Heart left ventricle (tissue), 16 donors: Measurements from ENCODE around the gene COG2. TPM values are rescaled to one million over a fixed set of nuclear protein-coding genes. Genes with fewer than 3 reads are reported as not detected.

Source experiments
- ATAC-seq, 4 donors: fragments of 200-7000 bp; cut with Tn5 transposase; one replicate each; pipeline ENCODE4 v1.9.1; 2020 to 2022; ENCODE audit warnings: moderate library complexity in 4 of 4, mild to moderate bottlenecking in 3 of 4, moderate number of reproducible peaks in 1 of 4
- DNase-seq, 5 donors: peaks; one replicate each; pipeline ENCODE4 v3.0.0-alpha.2; 2020
- H3K27ac ChIP-seq, 12 donors: fragments of 200-600 bp; sonication (generic) in 4 of 12; one replicate each; pipeline versions ENCODE4 v1.5.0 to v1.8.0; 2016 to 2022; ENCODE audit warnings: mild to moderate bottlenecking in 2 of 12
- H3K27me3 ChIP-seq, 9 donors: fragments of 200-600 bp; sonication (generic) in 2 of 9; one replicate each; pipeline versions ENCODE4 v1.5.1 to v1.8.0; 2016 to 2022; ENCODE audit warnings: mild to moderate bottlenecking in 3 of 9
- H3K36me3 ChIP-seq, 9 donors: fragments of 200-600 bp; sonication (generic) in 2 of 9; one replicate each; pipeline versions ENCODE4 v1.5.0 to v1.8.0; 2018 to 2022; ENCODE audit warnings: mild to moderate bottlenecking in 2 of 9
- H3K4me1 ChIP-seq, 12 donors: fragments of 200-600 bp; sonication (generic) in 4 of 12; one replicate each; pipeline versions ENCODE4 v1.5.0 to v1.8.0; 2016 to 2022; ENCODE audit warnings: mild to moderate bottlenecking in 3 of 12
- H3K4me3 ChIP-seq, 12 donors: fragments of 200-600 bp; sonication (generic) in 4 of 12; one replicate each; pipeline versions ENCODE4 v1.5.0 to v1.8.0; 2017 to 2022; ENCODE audit warnings: mild to moderate bottlenecking in 9 of 12, moderate library complexity in 4 of 12
- H3K9me3 ChIP-seq, 12 donors: fragments of 200-600 bp; sonication (generic) in 4 of 12; one replicate each; pipeline versions ENCODE4 v1.5.0 to v1.8.0; 2016 to 2022; ENCODE audit warnings: mild to moderate bottlenecking in 1 of 12
- CTCF ChIP-seq, 12 donors: fragments of 200-600 bp; sonication (generic) in 4 of 12; IDR thresholded peaks; one replicate each; pipeline versions ENCODE4 v1.5.0 to v1.8.0; 2018 to 2022; ENCODE audit warnings: antibody characterized with exemption in 12 of 12, mild to moderate bottlenecking in 5 of 12
- POLR2A ChIP-seq, 2 donors: fragments of 450-650 bp; IDR thresholded peaks; one replicate each; pipeline ENCODE4 v1.6.1; 2017; ENCODE audit warnings: antibody characterized with exemption in 2 of 2, mild to moderate bottlenecking in 2 of 2, moderate library complexity in 2 of 2
- WGBS, 4 donors: extraction: QIAGEN DNeasy Blood & Tissue Kit in 2 of 4; methylation state at CpG; one replicate each; pipeline versions ENCODE4 v1.1.5 to v1.1.7; 2013 to 2018; 5-methylcytosine and 5-hydroxymethylcytosine counted together
- intact Hi-C, 10 donors: fragments of 100-400 bp; cut with DNase I; formaldehyde crosslinking; loops; one replicate each; pipeline versions ENCODE4 v1.11.1 to v1.14.2; 2022
- polyA plus RNA-seq, 2 donors: library from polyadenylated mRNA; stranded (reverse); fragments of 200-250 nt; gene quantifications; one replicate each; pipeline ENCODE4 v1.2.3, GENCODE V29; 2013
- total RNA-seq, 9 donors: library from RNA; depleted of rRNA in 2 of 9; stranded (reverse); fragments of >200 nt in 2 of 9; fragmentation: NEBNext Ultra II Directional in 3 of 9; extraction: Animal tissue kit (Norgen Biotek cat#: 25700) in 3 of 9; gene quantifications; one replicate each; pipeline versions ENCODE4 v1.1.0 to v1.2.4, GENCODE V29; 2016 to 2023
- donor health status: ischemic (EF 13 %, LVEDD 7.1; RV severe dilation, severe dysfunction).
- donor health status: healthy with polysubstance abuse.
- donor health status: DM: no; HTN: yes; CAD: no.
- donor health status: DM: no; HTN: no; CAD: no.
- donor health status: ischemic (EF 25% LVEDD 6.9; RV normal size, moderate dysfunction).
- donor health status: ischemic (EF 25% LVEDD 5.7; RV mildly dilated, moderate dysfunction).
- donor health status: healthy.
- donor health status: DM: yes; HTN: yes; CAD: no.
- donor health status: ischemic (EF 35%, LVEDD 5.7; RV mildly dilated, moderate dysfunction).
- donor health status: nonischemic (EF 11% LVEDD 7.7; RV severe dilation, severe dysfunction).
- donor health status: DM: yes; HTN: yes; CAD: no.
- donor health status: PGD.
- donor health status: ischemic (EF 29% LVEDD 5.4; RV normal size, mild dysfunction).
- donor health status: nonischemic (EF 23%, LVEDD 6.1; RV moderate dilation, normal function).

The COG2 gene
- total and polyA plus RNA-seq, 11 donors: 9.2 to 31.4 (median 25.1) TPM

GRCh38 chr1:230680300-230681025, 38.2 kb downstream of the COG2 start:
- Histone ChIP-seq H3K4me3 (no peak overlapping the region), H3K27me3 (no peaks in the 10 kb centered on the region), H3K4me1 (peaks cover 0 to 23% (median 12%) of the 10 kb centered on the region in 12 donors), H3K27ac (no peak overlapping the region), H3K9me3 (no peaks in the 10 kb centered on the region), H3K36me3 (peaks cover 0 to 93% (median 83%) of the 10 kb centered on the region in 9 donors)
- no peak for DNase-seq
- no peak for ATAC-seq
- intact Hi-C loops: loop anchor here in 1 of 10 donors (5.0 kb wide), 2 partner anchors 38 to 92 kb away; partner anchors contain the start of gene COG2
- 54 to 70% (median 62%) methylated on average over 4 of the region's 4 CpGs for WGBS, 4 donors
- TF ChIP-seq CTCF (IDR thresholded peaks at IDR 0.05) (no peak), POLR2A (IDR thresholded peaks at IDR 0.05) (no peak)

GRCh38 chr1:230681599-230681998, 39.3 kb downstream of the COG2 start:
- 14 to 32% (median 19%) methylated on average over 2 of the region's 2 CpGs for WGBS, 4 donors
- no peak for TF ChIP-seq POLR2A (IDR thresholded peaks at IDR 0.05)
- TF ChIP-seq CTCF (IDR thresholded peaks at IDR 0.05): no peak
- Histone ChIP-seq H3K9me3 (no peaks in the 10 kb centered on the region), H3K4me3 (no peak overlapping the region), H3K36me3 (peaks cover 2 to 93% (median 83%) of the 10 kb centered on the region in 9 donors), H3K4me1 (peaks cover 0 to 23% (median 12%) of the 10 kb centered on the region in 12 donors), H3K27ac (peak overlapping the region in 1 of 12 donors; percentile 0), H3K27me3 (no peaks in the 10 kb centered on the region)
- ATAC-seq (peak in 2 of 4 donors; percentile 73 to 78), DNase-seq (no peak)
- intact Hi-C loops: loop anchor here in 1 of 10 donors (5.0 kb wide), 2 partner anchors 39 to 91 kb away; partner anchors contain the start of gene COG2

- Histone ChIP-seq H3K9me3 (no peaks in the 10 kb centered on the region), H3K36me3 (peaks cover 5 to 93% (median 83%) of the 10 kb centered on the region in 9 donors), H3K27ac (peak overlapping the region in 3 of 12 donors; percentile 2 to 28 (median 13)), H3K4me3 (no peak overlapping the region), H3K27me3 (no peaks in the 10 kb centered on the region), H3K4me1 (peaks cover 0 to 23% (median 12%) of the 10 kb centered on the region in 12 donors)
- ATAC-seq (peak; percentile 74 to 85 (median 78)), DNase-seq (peak in 2 of 5 donors; percentile 24 to 53)
- 19 to 34% (median 26%) methylated on average over 3 of the region's 3 CpGs for WGBS, 4 donors
- intact Hi-C loops: loop anchor here in 1 of 10 donors (5.0 kb wide), 2 partner anchors 40 to 90 kb away; partner anchors contain the start of gene COG2
- TF ChIP-seq CTCF (IDR thresholded peaks at IDR 0.05) (no peak), POLR2A (IDR thresholded peaks at IDR 0.05) (no peak)
These were observed 40.0 kb downstream of the COG2 start for GRCh38 chr1:230682274-230682673.

- no peaks in the 10 kb centered on the region for H3K9me3 ChIP-seq
- intact Hi-C loops: loop anchor here in 1 of 10 donors (5.0 kb wide), 2 partner anchors 41 to 89 kb away; partner anchors contain the start of gene COG2
- TF ChIP-seq POLR2A (IDR thresholded peaks at IDR 0.05) (no peak), CTCF (IDR thresholded peaks at IDR 0.05) (no peak)
- no peaks in the 10 kb centered on the region for H3K27me3 ChIP-seq
- no peak overlapping the region for H3K4me3 ChIP-seq
- H3K36me3 ChIP-seq: peaks cover 5 to 93% (median 83%) of the 10 kb centered on the region in 9 donors
- ATAC-seq (peak in 2 of 4 donors; percentile 30 to 45), DNase-seq (no peak)
- peaks cover 0 to 23% (median 12%) of the 10 kb centered on the region in 12 donors for H3K4me1 ChIP-seq
- H3K27ac ChIP-seq: peak overlapping the region in 4 of 12 donors; percentile 2 to 28 (median 8)
- WGBS, 4 donors: 55 to 67% (median 61%) methylated on average over 9 of the region's 9 CpGs
These were observed 40.8 kb downstream of the COG2 start for GRCh38 chr1:230682882-230683610.
